ENCODE data around the gene SYF2.

DNA sequence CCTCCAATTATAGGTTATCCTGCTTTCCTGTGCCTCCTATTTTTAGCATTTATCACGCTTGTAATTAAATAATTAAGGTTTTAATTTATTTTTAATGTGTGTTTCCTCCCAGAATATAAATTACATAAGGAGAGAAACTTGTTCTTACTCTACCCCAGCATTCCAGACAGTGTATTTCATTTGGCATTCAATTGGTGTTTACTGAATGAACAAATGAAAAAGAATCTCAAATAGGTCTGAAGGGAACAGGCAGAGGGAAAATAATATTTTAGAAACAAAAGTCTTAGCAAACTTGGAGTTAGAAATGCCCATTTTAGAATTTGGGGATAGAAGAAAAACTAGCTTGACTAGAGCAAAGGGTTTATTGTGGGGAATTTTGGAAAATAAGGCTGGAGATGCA is 24.9 kb upstream of the SYF2 start:
- TF ChIP-seq POLR2A (IDR thresholded peaks at IDR 0.05; ENCODE audit: low read depth, low read length) (no peak), JUN (IDR thresholded peaks at IDR 0.05; ENCODE audit: borderline replicate concordance, insufficient read depth, insufficient read length, low read depth) (no peak)
- TF ChIP-seq, protein P1, sequence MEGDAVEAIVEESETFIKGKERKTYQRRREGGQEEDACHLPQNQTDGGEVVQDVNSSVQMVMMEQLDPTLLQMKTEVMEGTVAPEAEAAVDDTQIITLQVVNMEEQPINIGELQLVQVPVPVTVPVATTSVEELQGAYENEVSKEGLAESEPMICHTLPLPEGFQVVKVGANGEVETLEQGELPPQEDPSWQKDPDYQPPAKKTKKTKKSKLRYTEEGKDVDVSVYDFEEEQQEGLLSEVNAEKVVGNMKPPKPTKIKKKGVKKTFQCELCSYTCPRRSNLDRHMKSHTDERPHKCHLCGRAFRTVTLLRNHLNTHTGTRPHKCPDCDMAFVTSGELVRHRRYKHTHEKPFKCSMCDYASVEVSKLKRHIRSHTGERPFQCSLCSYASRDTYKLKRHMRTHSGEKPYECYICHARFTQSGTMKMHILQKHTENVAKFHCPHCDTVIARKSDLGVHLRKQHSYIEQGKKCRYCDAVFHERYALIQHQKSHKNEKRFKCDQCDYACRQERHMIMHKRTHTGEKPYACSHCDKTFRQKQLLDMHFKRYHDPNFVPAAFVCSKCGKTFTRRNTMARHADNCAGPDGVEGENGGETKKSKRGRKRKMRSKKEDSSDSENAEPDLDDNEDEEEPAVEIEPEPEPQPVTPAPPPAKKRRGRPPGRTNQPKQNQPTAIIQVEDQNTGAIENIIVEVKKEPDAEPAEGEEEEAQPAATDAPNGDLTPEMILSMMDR (IDR thresholded peaks at IDR 0.05; ENCODE audit: extremely low read depth in 1 of 2, insufficient read depth in 1 of 2, low read depth in 1 of 2, low read length in 2 of 2), result no peak
